GM06990 (cell line): ENCODE measurements around the gene SHTN1.

Experiments
- DNase-seq: peaks from one replicate; pipeline ENCODE4 v3.0.0-alpha.2; 2011; ENCODE audit not compliant: insufficient read length; ENCODE audit errors: extremely low read depth
- H3K27me3 ChIP-seq: replicated peaks from 2 replicates; pipeline ENCODE4 v1.6.0; 2011; ENCODE audit warnings: low read length; ENCODE audit not compliant: control insufficient read depth, insufficient read depth
- H3K36me3 ChIP-seq: 2 replicates; pipeline ENCODE4 v1.5.1; 2011; ENCODE audit warnings: low read length; ENCODE audit not compliant: control insufficient read depth, insufficient read depth
- H3K4me3 ChIP-seq: replicated peaks from 2 replicates; pipeline ENCODE4 v1.5.1; 2011; ENCODE audit warnings: low read depth, mild to moderate bottlenecking, control low read depth, low read length
- TF ChIP-seq, protein P1 (sequence below): IDR thresholded peaks from 2 replicates; pipeline ENCODE4 v1.5.1; 2011; ENCODE audit warnings: low read length, control low read depth, mild to moderate bottlenecking, inconsistent platforms; ENCODE audit not compliant: insufficient read depth, poor library complexity, severe bottlenecking

The SHTN1 gene

GRCh38 chr10:116840389-116841075 lies 164.5 kb downstream of the SHTN1 start:
- TF ChIP-seq, protein P1, sequence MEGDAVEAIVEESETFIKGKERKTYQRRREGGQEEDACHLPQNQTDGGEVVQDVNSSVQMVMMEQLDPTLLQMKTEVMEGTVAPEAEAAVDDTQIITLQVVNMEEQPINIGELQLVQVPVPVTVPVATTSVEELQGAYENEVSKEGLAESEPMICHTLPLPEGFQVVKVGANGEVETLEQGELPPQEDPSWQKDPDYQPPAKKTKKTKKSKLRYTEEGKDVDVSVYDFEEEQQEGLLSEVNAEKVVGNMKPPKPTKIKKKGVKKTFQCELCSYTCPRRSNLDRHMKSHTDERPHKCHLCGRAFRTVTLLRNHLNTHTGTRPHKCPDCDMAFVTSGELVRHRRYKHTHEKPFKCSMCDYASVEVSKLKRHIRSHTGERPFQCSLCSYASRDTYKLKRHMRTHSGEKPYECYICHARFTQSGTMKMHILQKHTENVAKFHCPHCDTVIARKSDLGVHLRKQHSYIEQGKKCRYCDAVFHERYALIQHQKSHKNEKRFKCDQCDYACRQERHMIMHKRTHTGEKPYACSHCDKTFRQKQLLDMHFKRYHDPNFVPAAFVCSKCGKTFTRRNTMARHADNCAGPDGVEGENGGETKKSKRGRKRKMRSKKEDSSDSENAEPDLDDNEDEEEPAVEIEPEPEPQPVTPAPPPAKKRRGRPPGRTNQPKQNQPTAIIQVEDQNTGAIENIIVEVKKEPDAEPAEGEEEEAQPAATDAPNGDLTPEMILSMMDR = no peak
- Histone ChIP-seq H3K4me3 (no peak overlapping the region), H3K27me3 (no peaks in the 10 kb centered on the region), H3K36me3 (no peaks in the 10 kb centered on the region)
- no peak for DNase-seq

DNA sequence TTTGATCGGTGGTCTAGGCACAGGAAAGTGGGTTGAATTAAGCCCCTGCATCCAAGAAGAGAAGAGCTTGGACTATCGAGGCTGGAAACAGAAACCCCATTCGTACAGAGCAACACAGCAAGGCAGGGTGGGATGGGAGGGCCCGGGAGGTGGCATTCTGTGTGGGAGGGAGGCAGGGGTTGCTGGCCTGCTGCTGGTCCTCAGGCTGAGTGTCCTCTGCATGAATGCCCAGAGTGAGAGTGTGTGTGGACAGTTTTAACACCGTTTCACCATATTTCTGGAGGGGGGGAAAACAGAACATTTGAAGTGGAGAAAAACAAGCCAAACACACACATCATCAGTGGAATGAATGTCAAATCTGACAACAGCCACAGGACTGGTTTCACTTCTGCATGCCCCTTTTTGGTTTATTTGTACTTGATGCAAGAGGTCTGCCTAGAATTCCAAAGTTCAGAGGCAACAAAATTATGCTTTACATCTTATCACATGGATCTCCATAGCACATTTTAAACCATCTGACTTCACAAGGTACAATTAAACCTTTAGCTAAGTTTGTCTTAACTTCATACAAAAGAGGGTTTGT lies 166.8 kb downstream of the SHTN1 start:
- Histone ChIP-seq H3K36me3 (no peaks in the 10 kb centered on the region), H3K4me3 (no peak overlapping the region), H3K27me3 (no peaks in the 10 kb centered on the region)
- DNase-seq = no peak
- TF ChIP-seq, protein P1 = no peak

DNA sequence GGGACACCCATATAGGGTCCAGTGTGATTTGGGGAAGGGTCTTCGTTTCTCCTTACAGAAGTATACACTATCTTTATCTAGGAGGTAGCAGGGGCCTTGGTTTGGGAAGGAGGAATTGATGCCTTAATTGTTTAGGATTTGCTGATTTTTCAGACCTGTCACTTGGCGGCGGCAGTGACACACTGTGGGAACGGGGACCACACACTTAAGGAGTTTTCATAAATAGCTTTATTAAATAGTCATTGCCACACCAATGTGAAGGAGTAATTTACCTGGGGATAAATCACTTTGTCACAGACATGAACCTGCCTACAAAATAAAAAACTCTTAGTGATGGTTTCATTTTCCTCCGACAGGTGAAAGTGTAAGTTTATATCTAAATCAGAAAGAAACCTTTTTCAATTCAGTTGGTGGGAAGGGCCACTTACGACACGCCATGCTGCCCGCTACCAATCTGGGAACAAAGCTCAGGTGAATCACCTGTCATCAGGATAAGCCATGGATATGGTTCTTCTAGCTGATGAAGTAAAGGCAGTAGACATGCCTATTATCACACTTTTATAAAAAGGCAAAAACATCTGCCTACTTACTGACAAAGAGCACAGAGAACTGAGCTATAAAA lies 168.0 kb downstream of the SHTN1 start:
- Histone ChIP-seq H3K4me3 (no peak overlapping the region), H3K27me3 (no peaks in the 10 kb centered on the region), H3K36me3 (no peaks in the 10 kb centered on the region)
- DNase-seq = no peak
- TF ChIP-seq, protein P1 = no peak

GRCh38 chr10:116836083-116836482 lies 168.9 kb downstream of the SHTN1 start:
- DNase-seq = no peak
- TF ChIP-seq, protein P1 = no peak
- H3K27me3 ChIP-seq = no peaks in the 10 kb centered on the region
- no peak overlapping the region for H3K4me3 ChIP-seq
- H3K36me3 ChIP-seq = no peaks in the 10 kb centered on the region

- Histone ChIP-seq H3K27me3 (no peaks in the 10 kb centered on the region), H3K4me3 (no peak overlapping the region)
- no peak for DNase-seq
Measured at GRCh38 chr10:116835658-116836057, 169.3 kb downstream of the SHTN1 start.

More at GRCh38 chr10:116835658-116836057, 169.3 kb downstream of the SHTN1 start:
- H3K36me3 ChIP-seq = no peaks in the 10 kb centered on the region
- TF ChIP-seq, protein P1 = no peak
